GM12874 (cell line): ENCODE measurements around the gene PRRX1.

ENCODE experiments used
- TF ChIP-seq, protein P1 (sequence below): IDR thresholded peaks from 2 replicates; pipeline ENCODE4 v1.5.1; 2011; ENCODE audit warnings: low read depth, mild to moderate bottlenecking, control low read depth, low read length, moderate library complexity; ENCODE audit not compliant: insufficient read depth

The PRRX1 gene

DNA sequence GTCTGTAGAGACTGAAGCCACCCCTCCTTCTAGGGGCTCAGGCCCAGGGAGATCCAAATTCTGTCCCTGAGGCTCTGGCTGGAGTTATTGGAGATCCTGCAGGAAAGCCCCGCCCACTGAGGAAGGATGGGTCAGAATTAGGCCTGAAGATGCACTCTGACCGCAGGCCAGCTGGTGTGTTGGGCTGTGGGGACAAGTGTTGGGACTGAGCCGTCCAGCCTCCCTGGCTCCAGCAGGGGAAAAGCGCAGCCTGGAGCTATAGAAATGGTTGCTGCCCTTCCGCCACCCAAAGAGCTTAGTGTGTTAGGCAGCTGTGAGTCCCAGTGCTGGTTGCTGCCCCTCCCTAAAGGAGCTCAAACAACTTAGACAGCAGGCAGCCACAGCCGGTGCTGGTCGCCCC, 33.0 kb upstream of the PRRX1 start:
- TF ChIP-seq, protein P1, sequence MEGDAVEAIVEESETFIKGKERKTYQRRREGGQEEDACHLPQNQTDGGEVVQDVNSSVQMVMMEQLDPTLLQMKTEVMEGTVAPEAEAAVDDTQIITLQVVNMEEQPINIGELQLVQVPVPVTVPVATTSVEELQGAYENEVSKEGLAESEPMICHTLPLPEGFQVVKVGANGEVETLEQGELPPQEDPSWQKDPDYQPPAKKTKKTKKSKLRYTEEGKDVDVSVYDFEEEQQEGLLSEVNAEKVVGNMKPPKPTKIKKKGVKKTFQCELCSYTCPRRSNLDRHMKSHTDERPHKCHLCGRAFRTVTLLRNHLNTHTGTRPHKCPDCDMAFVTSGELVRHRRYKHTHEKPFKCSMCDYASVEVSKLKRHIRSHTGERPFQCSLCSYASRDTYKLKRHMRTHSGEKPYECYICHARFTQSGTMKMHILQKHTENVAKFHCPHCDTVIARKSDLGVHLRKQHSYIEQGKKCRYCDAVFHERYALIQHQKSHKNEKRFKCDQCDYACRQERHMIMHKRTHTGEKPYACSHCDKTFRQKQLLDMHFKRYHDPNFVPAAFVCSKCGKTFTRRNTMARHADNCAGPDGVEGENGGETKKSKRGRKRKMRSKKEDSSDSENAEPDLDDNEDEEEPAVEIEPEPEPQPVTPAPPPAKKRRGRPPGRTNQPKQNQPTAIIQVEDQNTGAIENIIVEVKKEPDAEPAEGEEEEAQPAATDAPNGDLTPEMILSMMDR, result no peak

DNA sequence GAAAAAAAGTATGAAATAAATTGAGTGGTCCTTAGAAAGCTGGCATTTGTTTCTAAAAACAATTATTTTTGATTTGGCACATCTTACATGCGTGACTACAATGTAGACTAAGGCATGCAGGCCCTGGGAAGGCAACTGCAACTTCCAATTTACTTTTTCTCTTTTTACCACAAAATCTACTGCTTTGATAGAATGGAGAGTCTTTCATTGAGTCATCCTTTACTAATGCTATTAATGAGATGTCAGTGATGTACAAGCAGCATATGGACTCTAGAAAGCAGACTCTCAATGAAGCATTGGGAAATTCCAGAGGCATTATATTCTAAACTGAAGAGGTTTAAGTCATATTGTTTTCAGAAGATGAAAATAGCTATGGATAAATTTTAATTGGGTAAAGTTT, 29.6 kb upstream of the PRRX1 start:
- TF ChIP-seq, protein P1, result no peak

DNA sequence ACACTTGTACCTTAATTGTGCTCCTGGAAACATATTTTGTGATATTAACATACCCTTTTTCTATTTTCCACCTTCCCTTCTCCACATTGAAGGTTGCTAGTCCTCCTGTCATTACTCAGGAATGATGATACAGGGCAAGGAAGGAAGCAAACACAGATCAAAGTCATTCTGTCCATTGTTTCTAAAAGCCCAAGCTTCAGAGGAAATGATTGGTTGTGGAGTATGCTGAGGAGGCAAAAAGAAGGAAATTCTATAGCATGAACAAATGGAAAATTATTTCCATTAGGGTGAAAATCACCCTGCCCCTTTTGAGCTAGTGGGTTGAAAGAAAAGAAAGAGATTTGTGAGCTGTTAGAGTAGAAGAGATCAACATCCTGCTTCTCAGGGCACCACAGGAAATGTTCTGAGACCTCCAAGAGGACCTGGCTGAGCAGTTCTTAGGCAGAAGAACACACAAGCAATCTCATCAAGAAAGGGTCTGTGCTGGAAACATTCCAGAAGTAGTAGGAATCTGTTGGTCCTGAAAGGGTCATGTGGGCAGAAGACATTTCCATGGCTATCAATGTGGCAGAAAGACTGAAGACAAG, 29.0 kb upstream of the PRRX1 start:
- TF ChIP-seq, protein P1, result no peak

DNA sequence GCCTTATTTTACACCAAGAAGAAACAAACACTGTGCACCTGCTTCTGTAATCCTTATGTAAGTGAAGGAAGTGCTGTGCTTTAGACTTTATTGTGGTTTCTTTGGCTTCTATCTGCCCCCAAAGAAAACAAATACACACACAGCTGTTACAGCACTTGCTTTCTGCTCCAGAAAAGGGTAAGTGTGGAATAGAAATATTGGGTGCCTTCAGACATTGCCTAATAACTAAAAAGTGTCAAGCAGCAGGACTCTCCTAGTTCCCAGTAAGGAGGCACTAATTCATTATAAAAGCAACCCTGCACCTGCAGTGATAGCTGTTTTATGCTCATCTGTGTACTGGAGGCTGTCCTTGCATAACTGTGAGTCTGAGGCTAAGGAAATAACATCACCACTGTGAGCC, 23.4 kb upstream of the PRRX1 start:
- TF ChIP-seq, protein P1, result no peak

DNA sequence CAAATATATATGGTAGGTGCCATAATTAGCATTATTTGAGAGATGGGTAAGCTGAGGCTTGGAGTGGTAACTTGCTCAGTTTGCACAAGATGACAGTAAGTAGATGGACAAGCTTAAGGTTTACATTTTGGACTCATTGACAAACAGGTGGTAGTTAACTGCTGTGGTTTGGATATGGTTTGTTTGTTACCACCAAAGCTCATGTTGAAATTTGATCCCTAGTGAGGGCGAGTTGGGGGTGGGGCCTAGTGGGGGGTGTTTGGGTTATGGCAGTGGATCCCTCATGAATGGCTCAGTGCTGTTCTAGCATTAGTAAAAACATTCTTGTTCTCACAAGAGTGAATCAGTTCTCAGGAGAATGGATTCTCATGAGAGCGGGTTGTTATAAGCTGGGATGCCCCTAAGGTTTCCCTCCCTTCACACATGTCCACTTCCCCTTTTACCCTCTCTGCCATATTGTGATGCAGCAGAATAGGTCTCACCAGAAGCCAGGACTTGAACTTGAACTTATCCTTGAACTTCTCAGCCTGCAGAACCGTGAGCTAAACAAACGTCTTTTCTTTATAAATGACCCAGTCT, 6.6 kb upstream of the PRRX1 start:
- TF ChIP-seq, protein P1, result no peak

DNA sequence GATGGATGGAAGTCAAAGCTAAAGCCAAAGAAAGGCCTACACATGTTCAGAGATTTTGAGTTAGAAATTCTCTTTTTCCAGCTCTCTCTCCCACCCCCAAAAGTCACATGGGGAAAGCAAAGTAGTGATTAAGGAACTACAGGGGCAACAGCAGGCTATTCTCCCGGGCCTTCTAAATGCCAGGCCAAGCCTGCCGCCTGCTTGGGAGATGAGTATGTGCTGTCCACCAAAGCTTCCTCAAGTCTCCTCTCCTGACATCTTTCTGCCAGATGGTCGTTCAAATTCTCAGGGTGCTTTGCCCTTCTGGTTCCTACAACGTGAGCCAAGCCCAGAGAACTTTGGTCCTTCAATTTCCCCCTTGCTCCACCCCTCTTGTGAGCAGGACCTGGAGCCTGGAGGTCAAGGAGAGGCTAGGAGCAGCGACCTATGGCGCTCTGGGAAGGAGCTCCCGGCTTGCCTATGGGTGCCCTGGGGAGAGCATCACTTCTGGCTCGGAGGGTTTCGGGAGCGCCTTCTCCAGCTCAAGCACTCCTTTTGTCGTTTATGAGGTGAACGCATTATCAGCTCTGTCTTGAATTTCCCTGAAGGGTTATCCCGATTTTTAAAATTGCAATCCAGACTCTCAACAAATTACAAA, 4.4 kb upstream of the PRRX1 start:
- TF ChIP-seq, protein P1, result no peak

DNA sequence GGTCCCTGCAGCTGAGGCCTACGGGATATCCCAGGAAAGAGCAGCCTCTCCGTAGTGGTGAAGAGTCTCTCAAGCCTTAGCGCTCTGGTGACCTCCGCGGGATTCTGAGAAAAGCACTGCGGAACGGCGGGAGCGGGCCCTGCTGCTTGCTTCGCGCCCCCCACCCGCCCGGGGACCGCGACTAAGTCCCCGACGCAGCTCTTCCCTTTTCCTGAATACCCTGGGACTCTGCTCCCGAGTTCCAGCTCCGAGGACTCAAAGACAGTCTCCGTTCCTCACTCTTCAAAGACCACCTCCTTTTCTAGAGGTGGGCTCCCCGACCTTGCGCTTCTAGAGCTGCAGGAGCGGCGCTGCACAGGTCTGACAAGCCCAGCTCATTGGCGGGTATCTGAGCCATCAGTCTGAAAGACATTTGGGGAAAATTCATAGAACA, 3.6 kb upstream of the PRRX1 start:
- TF ChIP-seq, protein P1, result no peak
